K562 (cell line): Measurements from ENCODE around the gene PACSIN3. TPM values are rescaled to one million over a fixed set of nuclear protein-coding genes. Genes with fewer than 3 reads are reported as not detected.

Experiments used
- ATF7 ChIP-seq: fragments of 450-650 bp; IDR thresholded peaks from 2 replicates; pipeline ENCODE4 v1.7.1; 2014; ENCODE audit warnings: mild to moderate bottlenecking, moderate library complexity
- BDP1 ChIP-seq: IDR thresholded peaks from 3 replicates; pipeline ENCODE4 v1.6.1; 2011; ENCODE audit not compliant: insufficient read length, insufficient read depth
- BHLHE40 ChIP-seq: IDR thresholded peaks from 2 replicates; pipeline ENCODE4 v1.6.1; 2011; ENCODE audit warnings: low read length, improper control_type of control experiment
- CEBPG ChIP-seq, 3 experiments: fragments of 200-800 bp in 1 of 3; sonication (Bioruptor generic) in 1 of 3; sonication (generic) in 1 of 3; formaldehyde crosslinking in 1 of 3; IDR thresholded peaks in 2 of 3; conservative IDR thresholded peaks in 1 of 3; 2 replicates each; pipeline versions ENCODE4 v1.6.1 to v1.8.0; 2016 to 2022; ENCODE audit warnings: missing compliant biosample characterization in 2 of 3, missing genetic modification characterization in 2 of 3, mild to moderate bottlenecking in 1 of 3, missing genetic modification reagents in 1 of 3
- CHD4 ChIP-seq: fragments of 200-600 bp; sonication (generic); IDR thresholded peaks from 3 replicates; pipeline ENCODE4 v1.6.1; 2012; ENCODE audit warnings: low read depth, mild to moderate bottlenecking, mixed read lengths, low read length, inconsistent platforms; ENCODE audit not compliant: insufficient read depth, insufficient replicate concordance, poor library complexity, severe bottlenecking
- CREB1 ChIP-seq, 2 experiments: sonication (generic) in 1 of 2; formaldehyde crosslinking in 1 of 2; IDR thresholded peaks; 2 replicates each; pipeline versions ENCODE4 v1.6.1 to v1.8.0; 2012 to 2022; ENCODE audit warnings: inconsistent platforms in 1 of 2, mild to moderate bottlenecking in 1 of 2, missing genetic modification reagents in 1 of 2, moderate library complexity in 1 of 2
- CSDE1 ChIP-seq, 2 experiments: fragments of 450-650 bp; IDR thresholded peaks; 2 replicates each; pipeline ENCODE4 v1.6.1; 2016; ENCODE audit warnings: mild to moderate bottlenecking in 1 of 2
- E2F1 ChIP-seq: sonication (generic); formaldehyde crosslinking; IDR thresholded peaks from 2 replicates; pipeline ENCODE4 v1.8.1; 2023; ENCODE audit warnings: mild to moderate bottlenecking, missing genetic modification reagents, moderate library complexity
- E2F6 ChIP-seq, 2 experiments: IDR thresholded peaks; 2 replicates each; pipeline ENCODE4 v1.6.1; 2011; ENCODE audit warnings: borderline replicate concordance in 1 of 2, control low read depth in 1 of 2, low read depth in 1 of 2, low read length in 1 of 2, mild to moderate bottlenecking in 1 of 2, mixed read lengths in 1 of 2, moderate library complexity in 1 of 2; ENCODE audit not compliant: insufficient read depth in 1 of 2, insufficient read length in 1 of 2, poor library complexity in 1 of 2, severe bottlenecking in 1 of 2; ENCODE audit errors: extremely low read depth in 1 of 2
- GATA2 ChIP-seq: sonication (generic); formaldehyde crosslinking; IDR thresholded peaks from 2 replicates; pipeline ENCODE4 v1.4.0; 2020; ENCODE audit warnings: mild to moderate bottlenecking, missing genetic modification reagents
- HDAC3 ChIP-seq: fragments of 450-650 bp; IDR thresholded peaks from 2 replicates; pipeline ENCODE4 v1.6.1; 2018; ENCODE audit warnings: borderline replicate concordance, mild to moderate bottlenecking, moderate library complexity; ENCODE audit not compliant: partially characterized antibody
- HNRNPLL ChIP-seq: fragments of 200-400 bp; formaldehyde crosslinking; IDR thresholded peaks from 2 replicates; pipeline ENCODE4 v1.6.1; 2017; ENCODE audit warnings: low read length, low read depth, mild to moderate bottlenecking; ENCODE audit not compliant: poor library complexity, severe bottlenecking
- KLF16 ChIP-seq: IDR thresholded peaks from 2 replicates; pipeline ENCODE4 v1.6.1; 2016; ENCODE audit warnings: antibody characterized with exemption
- L3MBTL2 ChIP-seq: fragments of 450-650 bp; IDR thresholded peaks from 2 replicates; pipeline ENCODE4 v1.6.1; 2016; ENCODE audit warnings: mild to moderate bottlenecking, moderate library complexity
- MEIS2 ChIP-seq: fragments of 450-650 bp; IDR thresholded peaks from 2 replicates; pipeline ENCODE4 v1.6.1; 2014; ENCODE audit warnings: mild to moderate bottlenecking; ENCODE audit not compliant: partially characterized antibody
- MTA3 ChIP-seq: fragments of 450-650 bp; formaldehyde crosslinking; IDR thresholded peaks from 2 replicates; pipeline ENCODE4 v1.6.1; 2017; ENCODE audit warnings: mild to moderate bottlenecking, borderline replicate concordance
- NFRKB ChIP-seq: fragments of 450-650 bp; IDR thresholded peaks from 2 replicates; pipeline ENCODE4 v1.6.1; 2016; ENCODE audit warnings: low read depth
- SNRNP70 ChIP-seq: fragments of 200-400 bp; formaldehyde crosslinking; optimal IDR thresholded peaks from 2 replicates; pipeline ENCODE3; 2017; ENCODE audit warnings: low read depth, low read length
- SRSF7 ChIP-seq: fragments of 200-400 bp; formaldehyde crosslinking; optimal IDR thresholded peaks from 2 replicates; pipeline ENCODE3; 2017; ENCODE audit warnings: mild to moderate bottlenecking, low read depth, low read length
- TCF15 ChIP-seq: fragments of 250-450 bp; sonication (Bioruptor Pico); IDR thresholded peaks from 2 replicates; pipeline ENCODE4 v1.8.0; 2022; ENCODE audit warnings: moderate library complexity, mild to moderate bottlenecking, inconsistent platforms
- ZNF316 ChIP-seq: fragments of 450-650 bp; IDR thresholded peaks from 2 replicates; pipeline ENCODE4 v1.6.1; 2016
- polyA plus RNA-seq, 8 experiments: library from polyadenylated mRNA; depleted of rRNA in 4 of 8; stranded (reverse) in 5 of 8; unstranded in 3 of 8; fragments of >200 nt; fragmentation: Nextera tagmentation in 2 of 8; fragmentation: Illumina TruSeq in 1 of 8; extraction: Ambion mirVana in 2 of 8; extraction: Trizol in 1 of 8; gene quantifications; 2 replicates each; pipeline versions ENCODE4 v1.2.1 to v1.2.3, GENCODE V29; 2011 to 2014; ENCODE audit warnings: inconsistent platforms in 1 of 8, missing spikeins in 1 of 8
- total RNA-seq, 7 experiments: library from RNA; depleted of rRNA in 6 of 7; stranded (reverse); fragments of >200 nt in 6 of 7; fragmentation: Illumina TruSeq in 2 of 7; extraction: Trizol in 2 of 7; gene quantifications; 2 replicates each; pipeline versions ENCODE4 v1.2.1 to v1.2.3, GENCODE V29; 2011 to 2021; ENCODE audit warnings: low replicate concordance in 1 of 7
- TF ChIP-seq, protein P1 (sequence below): fragments of 450-650 bp; formaldehyde crosslinking; IDR thresholded peaks from 2 replicates; pipeline ENCODE4 v1.4.0; 2020; ENCODE audit warnings: mild to moderate bottlenecking, moderate library complexity
- TF ChIP-seq, protein P2 (sequence below): fragments of 450-650 bp; IDR thresholded peaks from 2 replicates; pipeline ENCODE4 v1.6.1; 2016; ENCODE audit warnings: antibody characterized with exemption

PACSIN3 gene
- total and polyA plus RNA-seq, 9 of the 15 experiments (the other 6 are each of a cell fraction or from before 2014, with no cell fraction given), result 0.13 to 18.1 (median 7.1) TPM

DNA sequence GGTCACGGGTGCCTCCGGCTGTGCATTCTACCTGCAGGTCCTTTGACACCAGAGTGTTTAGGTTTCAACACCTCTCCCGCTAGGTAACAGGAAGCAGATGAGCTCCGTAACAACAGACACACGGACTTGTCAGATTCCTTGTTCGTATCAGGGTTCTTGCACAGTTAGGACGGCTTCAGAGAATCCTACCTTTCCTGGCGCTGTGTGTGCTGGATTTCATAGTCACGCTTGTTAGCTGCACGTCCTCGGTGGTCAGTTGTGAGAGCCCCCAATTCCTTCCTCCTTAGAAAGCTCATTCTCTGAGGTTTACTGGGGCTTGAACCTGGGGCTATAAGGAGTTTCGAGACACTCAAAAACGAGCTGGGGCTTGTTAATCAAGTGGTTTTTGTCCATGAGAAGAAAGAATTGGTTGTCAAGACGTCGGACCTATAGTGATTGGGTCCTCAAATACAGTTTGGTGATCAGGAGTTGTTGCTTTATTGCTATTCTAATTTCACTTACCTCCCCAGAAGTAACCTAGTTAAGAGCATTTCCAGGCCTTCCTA lies 29.2 kb upstream of the PACSIN3 start (continued):
- TF ChIP-seq E2F1, result no peak; the same call in 1 of the 2 replicates
- no peak for TF ChIP-seq HDAC3
- no peak for TF ChIP-seq BDP1
- TF ChIP-seq TCF15 (CRISPR knock-in tag), result no peak
- no peak for TF ChIP-seq KLF16
- no peak for TF ChIP-seq ZNF316
- TF ChIP-seq HNRNPLL, result no peak
- TF ChIP-seq SRSF7, result no peak
- TF ChIP-seq CEBPG (CRISPR knock-in tag; IDR thresholded peaks at IDR 0.05), result 0 out of 2 replicates have a peak, but pooled peaks have one; percentile 25
- TF ChIP-seq CEBPG (tag; conservative IDR thresholded peaks at IDR 0.05 in 1 of 2, IDR thresholded peaks at IDR 0.05 in 1 of 2), result no peak
- no peak for TF ChIP-seq BHLHE40
- no peak for TF ChIP-seq L3MBTL2
- no peak for TF ChIP-seq CSDE1 (IDR thresholded peaks at IDR 0.05)
- TF ChIP-seq, protein P1, sequence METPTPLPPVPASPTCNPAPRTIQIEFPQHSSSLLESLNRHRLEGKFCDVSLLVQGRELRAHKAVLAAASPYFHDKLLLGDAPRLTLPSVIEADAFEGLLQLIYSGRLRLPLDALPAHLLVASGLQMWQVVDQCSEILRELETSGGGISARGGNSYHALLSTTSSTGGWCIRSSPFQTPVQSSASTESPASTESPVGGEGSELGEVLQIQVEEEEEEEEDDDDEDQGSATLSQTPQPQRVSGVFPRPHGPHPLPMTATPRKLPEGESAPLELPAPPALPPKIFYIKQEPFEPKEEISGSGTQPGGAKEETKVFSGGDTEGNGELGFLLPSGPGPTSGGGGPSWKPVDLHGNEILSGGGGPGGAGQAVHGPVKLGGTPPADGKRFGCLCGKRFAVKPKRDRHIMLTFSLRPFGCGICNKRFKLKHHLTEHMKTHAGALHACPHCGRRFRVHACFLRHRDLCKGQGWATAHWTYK (CRISPR knock-in tag), result no peak
- TF ChIP-seq MEIS2, result no peak
- no peak for TF ChIP-seq SNRNP70
- no peak for TF ChIP-seq E2F6 (IDR thresholded peaks at IDR 0.05; ENCODE audit: borderline replicate concordance in 1 of 2, extremely low read depth in 1 of 2, insufficient read depth in 1 of 2, insufficient read length in 1 of 2, low read depth in 1 of 2, low read length in 1 of 2, poor library complexity in 1 of 2, severe bottlenecking in 1 of 2)
- no peak for TF ChIP-seq CREB1 (IDR thresholded peaks at IDR 0.05)
- TF ChIP-seq CREB1 (CRISPR knock-in tag; IDR thresholded peaks at IDR 0.05), result peak; percentile 21; the same call in 1 of the 2 replicates
- TF ChIP-seq MTA3, result no peak
- no peak for TF ChIP-seq GATA2 (CRISPR knock-in tag)
- TF ChIP-seq, protein P2, sequence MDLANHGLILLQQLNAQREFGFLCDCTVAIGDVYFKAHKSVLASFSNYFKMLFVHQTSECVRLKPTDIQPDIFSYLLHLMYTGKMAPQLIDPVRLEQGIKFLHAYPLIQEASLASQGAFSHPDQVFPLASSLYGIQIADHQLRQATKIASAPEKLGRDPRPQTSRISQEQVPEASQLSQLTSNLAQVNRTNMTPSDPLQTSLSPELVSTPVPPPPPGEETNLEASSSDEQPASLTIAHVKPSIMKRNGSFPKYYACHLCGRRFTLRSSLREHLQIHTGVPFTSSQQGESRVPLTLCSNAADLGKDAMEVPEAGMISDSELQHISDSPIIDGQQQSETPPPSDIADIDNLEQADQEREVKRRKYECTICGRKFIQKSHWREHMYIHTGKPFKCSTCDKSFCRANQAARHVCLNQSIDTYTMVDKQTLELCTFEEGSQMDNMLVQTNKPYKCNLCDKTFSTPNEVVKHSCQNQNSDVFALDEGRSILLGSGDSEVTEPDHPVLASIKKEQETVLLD, result no peak
- TF ChIP-seq NFRKB, result no peak
- TF ChIP-seq CHD4, result no peak
- peak; percentile 14; the same call in 1 of the 2 replicates for TF ChIP-seq ATF7
